CD4-positive, alpha-beta T cell (primary cell): ENCODE data around the gene DNAJC4. TPM values are rescaled to one million over a fixed set of nuclear protein-coding genes. Genes with fewer than 3 reads are reported as not detected.
A peak's percentile ranks its signal among the peaks of the same experiment; 100 is the strongest.

Experiments used
- ATAC-seq: fragments of 200-7000 bp; cut with Tn5 transposase; one replicate; pipeline ENCODE4 v1.10.0; 2022; ENCODE audit warnings: mild to moderate bottlenecking; ENCODE audit not compliant: poor library complexity
- CTCF ChIA-PET: fragments of 350-600 bp; sonication (Branson Sonifier 250); formaldehyde crosslinking; loops from one replicate; lab custom pipeline; 2021; ENCODE audit warnings: antibody characterized with exemption, inconsistent platforms; lab: Charles Lee
- POLR2A ChIA-PET: fragments of 350-600 bp; sonication (Branson Sonifier 250); formaldehyde crosslinking; loops from one replicate; lab custom pipeline; 2021; ENCODE audit warnings: antibody characterized with exemption, inconsistent platforms; lab: Charles Lee
- DNase-seq, 14 experiments: peaks; one replicate each; pipeline ENCODE4 v3.0.0-alpha.2; 2013 to 2020; ENCODE audit warnings: mixed read lengths in 2 of 14
- H3K27ac ChIP-seq, 2 donors: one replicate each; pipeline versions ENCODE4 v1.5.1 to v1.7.0; 2013; ENCODE audit warnings: low read length in 2 of 2, low read depth in 1 of 2, mild to moderate bottlenecking in 1 of 2
- H3K27me3 ChIP-seq, 2 experiments: 1 replicate in 1 of 2; 2 replicates in 1 of 2; pipeline versions ENCODE4 v1.6.1 to v1.7.0; 2013; ENCODE audit warnings: low read length in 2 of 2, control low read depth in 1 of 2, mild to moderate bottlenecking in 1 of 2, moderate library complexity in 1 of 2; ENCODE audit not compliant: insufficient read depth in 2 of 2, control insufficient read depth in 1 of 2
- H3K36me3 ChIP-seq: one replicate; pipeline ENCODE4 v1.6.1; 2013; ENCODE audit warnings: low read length, control low read depth; ENCODE audit not compliant: insufficient read depth
- H3K4me1 ChIP-seq: one replicate; pipeline ENCODE4 v1.6.1; 2013; ENCODE audit warnings: low read length, control low read depth; ENCODE audit not compliant: insufficient read depth
- H3K4me3 ChIP-seq: one replicate; pipeline ENCODE4 v1.5.1; 2013; ENCODE audit warnings: mild to moderate bottlenecking, low read length, moderate library complexity
- H3K9me3 ChIP-seq, 2 experiments: 1 replicate in 1 of 2; 2 replicates in 1 of 2; pipeline versions ENCODE4 v1.6.1 to v1.7.0; 2013; ENCODE audit warnings: low read length in 2 of 2, mild to moderate bottlenecking in 2 of 2, control low read depth in 1 of 2, moderate library complexity in 1 of 2; ENCODE audit not compliant: control insufficient read depth in 1 of 2, insufficient read depth in 1 of 2
- H3K27ac Mint-ChIP-seq: one replicate; pipeline ENCODE4 v1.8.0; 2020; ENCODE audit warnings: mixed read lengths
- H3K27me3 Mint-ChIP-seq: one replicate; pipeline ENCODE4 v1.8.0; 2021; ENCODE audit warnings: mixed read lengths
- H3K36me3 Mint-ChIP-seq: one replicate; pipeline ENCODE4 v1.8.0; 2021; ENCODE audit warnings: low read depth, mixed read lengths
- H3K4me1 Mint-ChIP-seq: one replicate; pipeline ENCODE4 v1.8.0; 2021; ENCODE audit warnings: low read depth, mixed read lengths
- H3K4me3 Mint-ChIP-seq: one replicate; pipeline ENCODE4 v1.8.0; 2020; ENCODE audit warnings: mild to moderate bottlenecking, mixed read lengths
- H3K9me3 Mint-ChIP-seq: one replicate; pipeline ENCODE4 v1.8.0; 2020; ENCODE audit warnings: mixed read lengths
- intact Hi-C, 2 experiments: fragments of 100-400 bp; cut with DNase I in 1 of 2; cut with micrococcal nuclease in 1 of 2; formaldehyde crosslinking; loops; one replicate each; pipeline versions ENCODE4 v1.15.1 to v1.9.0; 2023 to 2025; cut with DNase I, micrococcal nuclease
- total RNA-seq, 174 experiments: library from RNA in 2 of 174; stranded (reverse) in 2 of 174; gene quantifications; one replicate each; pipeline ENCODE4 v1.2.3 and lab custom pipeline; 2021 to 2026
- TF ChIP-seq, protein P1 (sequence below): fragments of 200-600 bp; IDR thresholded peaks from one replicate; pipeline ENCODE4 v1.8.0; 2022; ENCODE audit warnings: antibody characterized with exemption, mild to moderate bottlenecking

The DNAJC4 gene
- total RNA-seq, 2 experiments from 2014 or later, result 35.9 to 37.9 TPM

GRCh38 chr11:64281957-64282770, 51.8 kb downstream of the DNAJC4 start:
- ChIA-PET POLR2A (interaction anchor here (1.1 to 5.3 kb wide), 2 partner anchors 12 to 76 kb away, joined by 3 to 125 read pairs; partner anchors contain the start of gene FERMT3), CTCF (interaction anchor here (1.2 to 5.8 kb wide), 3 partner anchors 11 to 461 kb away, joined by 3 to 36 read pairs (median 7); no protein-coding TSS in a partner anchor)
- H3K36me3 Mint-ChIP-seq, result peaks cover 11% of the 10 kb centered on the region
- no peak overlapping the region for H3K27ac Mint-ChIP-seq
- H3K36me3 ChIP-seq, result peaks cover 19% of the 10 kb centered on the region
- no peaks in the 10 kb centered on the region for H3K27me3 ChIP-seq
- H3K9me3 ChIP-seq, result no peaks in the 10 kb centered on the region
- H3K4me1 ChIP-seq, result peaks cover 34% of the 10 kb centered on the region
- H3K4me3 ChIP-seq, result no peak overlapping the region
- no peak for DNase-seq
- peaks cover 21% of the 10 kb centered on the region for H3K4me1 Mint-ChIP-seq
- peak overlapping the region; percentile 45 for H3K4me3 Mint-ChIP-seq
- no peak overlapping the region for H3K27ac ChIP-seq
- H3K27me3 Mint-ChIP-seq, result no peaks in the 10 kb centered on the region
- TF ChIP-seq, protein P1, sequence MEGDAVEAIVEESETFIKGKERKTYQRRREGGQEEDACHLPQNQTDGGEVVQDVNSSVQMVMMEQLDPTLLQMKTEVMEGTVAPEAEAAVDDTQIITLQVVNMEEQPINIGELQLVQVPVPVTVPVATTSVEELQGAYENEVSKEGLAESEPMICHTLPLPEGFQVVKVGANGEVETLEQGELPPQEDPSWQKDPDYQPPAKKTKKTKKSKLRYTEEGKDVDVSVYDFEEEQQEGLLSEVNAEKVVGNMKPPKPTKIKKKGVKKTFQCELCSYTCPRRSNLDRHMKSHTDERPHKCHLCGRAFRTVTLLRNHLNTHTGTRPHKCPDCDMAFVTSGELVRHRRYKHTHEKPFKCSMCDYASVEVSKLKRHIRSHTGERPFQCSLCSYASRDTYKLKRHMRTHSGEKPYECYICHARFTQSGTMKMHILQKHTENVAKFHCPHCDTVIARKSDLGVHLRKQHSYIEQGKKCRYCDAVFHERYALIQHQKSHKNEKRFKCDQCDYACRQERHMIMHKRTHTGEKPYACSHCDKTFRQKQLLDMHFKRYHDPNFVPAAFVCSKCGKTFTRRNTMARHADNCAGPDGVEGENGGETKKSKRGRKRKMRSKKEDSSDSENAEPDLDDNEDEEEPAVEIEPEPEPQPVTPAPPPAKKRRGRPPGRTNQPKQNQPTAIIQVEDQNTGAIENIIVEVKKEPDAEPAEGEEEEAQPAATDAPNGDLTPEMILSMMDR, result no peak
- intact Hi-C loops, result no loop called here
- ATAC-seq, result no peak
- no peaks in the 10 kb centered on the region for H3K9me3 Mint-ChIP-seq

- no peaks in the 10 kb centered on the region for H3K9me3 ChIP-seq
- Mint-ChIP-seq H3K4me3 (peak overlapping the region; percentile 74), H3K36me3 (peaks cover 11% of the 10 kb centered on the region), H3K27ac (peak overlapping the region; percentile 97), H3K4me1 (peaks cover 21% of the 10 kb centered on the region), H3K9me3 (no peaks in the 10 kb centered on the region), H3K27me3 (no peaks in the 10 kb centered on the region)
- TF ChIP-seq, protein P1, result no peak
- H3K36me3 ChIP-seq, result peaks cover 19% of the 10 kb centered on the region
- CTCF ChIA-PET, result interaction anchor here (1.2 to 5.8 kb wide), 4 partner anchors 12 to 460 kb away, joined by 3 to 36 read pairs (median 14); partner anchors contain the start of gene CATSPERZ
- H3K4me3 ChIP-seq, result no peak overlapping the region
- no peak for ATAC-seq
- H3K4me1 ChIP-seq, result peaks cover 37% of the 10 kb centered on the region
- no peak overlapping the region for H3K27ac ChIP-seq
- POLR2A ChIA-PET, result interaction anchor here (1.1 to 5.3 kb wide), 2 partner anchors 13 to 77 kb away, joined by 3 to 125 read pairs; partner anchors contain the start of gene FERMT3
- H3K27me3 ChIP-seq, result no peaks in the 10 kb centered on the region
- no peak for DNase-seq
- intact Hi-C loops, result no loop called here
Measured at GRCh38 chr11:64283092-64283491, 52.7 kb downstream of the DNAJC4 start.

Other genes with a start within 250 kb of the DNAJC4 start
- gene OTUB1, start 244.1 kb upstream of the DNAJC4 start, total RNA-seq, result 10 to 100 TPM; 57.5 to 60.0 TPM
- gene FLRT1, start 194.6 kb upstream of the DNAJC4 start, total RNA-seq, result not detected
- 1 to 10 TPM; 6.0 to 6.3 TPM for gene MACROD1, start 64.4 kb upstream of the DNAJC4 start, total RNA-seq
- 10 to 100 TPM; 29.0 to 37.5 TPM for gene STIP1, start 44.4 kb upstream of the DNAJC4 start, total RNA-seq
- 10 to 100 TPM; 55.8 to 61.1 TPM for gene FERMT3, start 23.8 kb upstream of the DNAJC4 start, total RNA-seq
- 10 to 100 TPM; 11.3 to 11.5 TPM for gene TRPT1, start 4.4 kb upstream of the DNAJC4 start, total RNA-seq
- gene NUDT22, start 4.3 kb upstream of the DNAJC4 start, total RNA-seq, result 10 to 100 TPM; 26.8 to 26.9 TPM
- gene VEGFB, start 4.0 kb downstream of the DNAJC4 start, total RNA-seq, result 10 to 100 TPM; 39.7 to 48.7 TPM
- gene FKBP2, start 10.5 kb downstream of the DNAJC4 start, total RNA-seq, result 10 to 100 TPM; 11.2 to 14.6 TPM
- 10 to 100 TPM; 17.1 to 21.0 TPM for gene PPP1R14B, start 16.4 kb downstream of the DNAJC4 start, total RNA-seq
- 1 to 10 TPM; 2.5 to 2.7 TPM for gene PLCB3, start 21.0 kb downstream of the DNAJC4 start, total RNA-seq
- 10 to 100 TPM; 22.5 to 23.0 TPM for gene BAD, start 54.1 kb downstream of the DNAJC4 start, total RNA-seq
- 10 to 100 TPM; 13.8 to 16.6 TPM for gene GPR137, start 55.3 kb downstream of the DNAJC4 start, total RNA-seq
- under 1 TPM in 1 of 2 experiments, not detected in 1; 0.14 TPM for gene KCNK4, start 60.8 kb downstream of the DNAJC4 start, total RNA-seq
- not detected for gene CATSPERZ, start 69.8 kb downstream of the DNAJC4 start, total RNA-seq
- 10 to 100 TPM; 10.9 to 12.0 TPM for gene ESRRA, start 75.0 kb downstream of the DNAJC4 start, total RNA-seq
- 10 to 100 TPM; 70.5 to 71.4 TPM for gene TRMT112, start 87.0 kb downstream of the DNAJC4 start, total RNA-seq
- 10 to 100 TPM; 31.7 to 33.1 TPM for gene PRDX5, start 87.6 kb downstream of the DNAJC4 start, total RNA-seq
- 100 to 1,000 TPM; 107 to 112 TPM for gene CCDC88B, start 109.7 kb downstream of the DNAJC4 start, total RNA-seq
- gene RPS6KA4, start 128.6 kb downstream of the DNAJC4 start, total RNA-seq, result 1 to 10 TPM; 7.3 to 9.2 TPM